Hepatocyte (in vitro differentiated cells): ENCODE measurements around the gene ZNF775. TPM values are rescaled to one million over a fixed set of nuclear protein-coding genes. Genes with fewer than 3 reads are reported as not detected.

ENCODE experiments used
- DNase-seq: peaks from one replicate; pipeline ENCODE4 v3.0.0-alpha.2; 2016; ENCODE audit warnings: low spot score
- H2AFZ ChIP-seq: fragments of 200-600 bp; sonication (generic); 2 replicates; pipeline ENCODE4 v1.6.0; 2016; ENCODE audit warnings: antibody characterized with exemption, mild to moderate bottlenecking
- H3K27ac ChIP-seq: fragments of 200-600 bp; sonication (generic); 2 replicates; pipeline ENCODE4 v1.5.1; 2016; ENCODE audit warnings: mild to moderate bottlenecking
- H3K27me3 ChIP-seq: fragments of 200-600 bp; sonication (generic); 2 replicates; pipeline ENCODE4 v1.6.1; 2016
- H3K36me3 ChIP-seq: fragments of 200-600 bp; sonication (generic); replicated peaks from 2 replicates; pipeline ENCODE4 v1.5.1; 2016; ENCODE audit warnings: low read depth; ENCODE audit not compliant: insufficient read depth
- H3K4me1 ChIP-seq: fragments of 200-600 bp; sonication (generic); 2 replicates; pipeline ENCODE4 v1.5.1; 2016; ENCODE audit warnings: mild to moderate bottlenecking, moderate library complexity; ENCODE audit not compliant: insufficient read depth
- H3K4me2 ChIP-seq: fragments of 200-600 bp; sonication (generic); 2 replicates; pipeline ENCODE4 v1.6.0; 2016
- H3K4me3 ChIP-seq: fragments of 200-600 bp; sonication (generic); 2 replicates; pipeline ENCODE4 v1.5.1; 2016; ENCODE audit warnings: mild to moderate bottlenecking
- H3K79me2 ChIP-seq: fragments of 200-600 bp; sonication (generic); 2 replicates; pipeline ENCODE4 v1.6.0; 2017; ENCODE audit warnings: mild to moderate bottlenecking
- H3K9me2 ChIP-seq: fragments of 200-600 bp; sonication (generic); replicated peaks from 2 replicates; pipeline ENCODE4 v1.6.0; 2017; ENCODE audit warnings: mild to moderate bottlenecking; ENCODE audit not compliant: insufficient read depth
- H3K9me3 ChIP-seq: fragments of 200-600 bp; sonication (generic); 2 replicates; pipeline ENCODE4 v1.5.1; 2016; ENCODE audit warnings: low read depth, mild to moderate bottlenecking
- H4K20me1 ChIP-seq: fragments of 200-600 bp; sonication (generic); 2 replicates; pipeline ENCODE4 v1.6.0; 2016; ENCODE audit warnings: mild to moderate bottlenecking; ENCODE audit not compliant: insufficient read depth, poor library complexity, severe bottlenecking
- EZH2 ChIP-seq: fragments of 200-600 bp; sonication (generic); IDR thresholded peaks from 2 replicates; pipeline ENCODE4 v1.6.1; 2016; ENCODE audit warnings: antibody characterized with exemption, mild to moderate bottlenecking, borderline replicate concordance
- EZH2phosphoT487 ChIP-seq: fragments of 200-600 bp; sonication (generic); IDR thresholded peaks from one replicate; pipeline ENCODE4 v1.6.1; 2018; ENCODE audit warnings: antibody characterized with exemption, mild to moderate bottlenecking, low read depth, moderate library complexity; ENCODE audit not compliant: unreplicated experiment, severe bottlenecking
- WGBS: methylation state at CpG from one replicate; pipeline ENCODE4 v1.1.6; 2016; ENCODE audit warnings: low lambda C conversion rate; ENCODE audit errors: missing lambda C conversion rate; 5-methylcytosine and 5-hydroxymethylcytosine counted together
- polyA plus RNA-seq: library from polyadenylated mRNA; unstranded; fragments of >200 nt; fragmentation: Nextera tagmentation; extraction: Ambion mirVana; gene quantifications from 2 replicates; pipeline ENCODE4 v1.2.1, GENCODE V29; 2016
- total RNA-seq: library from RNA; depleted of rRNA; stranded (reverse); fragments of >200 nt; gene quantifications from 2 replicates; pipeline ENCODE4 v1.2.3, GENCODE V29; 2014
- TF ChIP-seq, protein P1 (sequence below): fragments of 200-600 bp; sonication (generic); IDR thresholded peaks from 2 replicates; pipeline ENCODE4 v1.5.1; 2016; ENCODE audit warnings: antibody characterized with exemption, mild to moderate bottlenecking; ENCODE audit not compliant: poor library complexity

Gene ZNF775
- total and polyA plus RNA-seq, 2 experiments from 2014 or later = 5.2 to 10.6 TPM

GRCh38 chr7:150388306-150388705 is 9.2 kb downstream of the ZNF775 start:
- Histone ChIP-seq H3K27me3 (no peaks in the 10 kb centered on the region), H4K20me1 (no peaks in the 10 kb centered on the region), H3K27ac (peak overlapping the region; percentile 55), H3K4me2 (no peak overlapping the region), H3K9me2 (no peaks in the 10 kb centered on the region), H3K36me3 (no peaks in the 10 kb centered on the region), H3K9me3 (no peaks in the 10 kb centered on the region), H2AFZ (no peak overlapping the region), H3K4me1 (peaks cover 15% of the 10 kb centered on the region), H3K79me2 (peaks cover 10% of the 10 kb centered on the region), H3K4me3 (no peak overlapping the region)
- TF ChIP-seq, protein P1, sequence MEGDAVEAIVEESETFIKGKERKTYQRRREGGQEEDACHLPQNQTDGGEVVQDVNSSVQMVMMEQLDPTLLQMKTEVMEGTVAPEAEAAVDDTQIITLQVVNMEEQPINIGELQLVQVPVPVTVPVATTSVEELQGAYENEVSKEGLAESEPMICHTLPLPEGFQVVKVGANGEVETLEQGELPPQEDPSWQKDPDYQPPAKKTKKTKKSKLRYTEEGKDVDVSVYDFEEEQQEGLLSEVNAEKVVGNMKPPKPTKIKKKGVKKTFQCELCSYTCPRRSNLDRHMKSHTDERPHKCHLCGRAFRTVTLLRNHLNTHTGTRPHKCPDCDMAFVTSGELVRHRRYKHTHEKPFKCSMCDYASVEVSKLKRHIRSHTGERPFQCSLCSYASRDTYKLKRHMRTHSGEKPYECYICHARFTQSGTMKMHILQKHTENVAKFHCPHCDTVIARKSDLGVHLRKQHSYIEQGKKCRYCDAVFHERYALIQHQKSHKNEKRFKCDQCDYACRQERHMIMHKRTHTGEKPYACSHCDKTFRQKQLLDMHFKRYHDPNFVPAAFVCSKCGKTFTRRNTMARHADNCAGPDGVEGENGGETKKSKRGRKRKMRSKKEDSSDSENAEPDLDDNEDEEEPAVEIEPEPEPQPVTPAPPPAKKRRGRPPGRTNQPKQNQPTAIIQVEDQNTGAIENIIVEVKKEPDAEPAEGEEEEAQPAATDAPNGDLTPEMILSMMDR = no peak
- TF ChIP-seq EZH2phosphoT487 (no peak), EZH2 (no peak)
- WGBS = 94% methylated on average over 7 of the region's 7 CpGs
- no peak for DNase-seq

DNA sequence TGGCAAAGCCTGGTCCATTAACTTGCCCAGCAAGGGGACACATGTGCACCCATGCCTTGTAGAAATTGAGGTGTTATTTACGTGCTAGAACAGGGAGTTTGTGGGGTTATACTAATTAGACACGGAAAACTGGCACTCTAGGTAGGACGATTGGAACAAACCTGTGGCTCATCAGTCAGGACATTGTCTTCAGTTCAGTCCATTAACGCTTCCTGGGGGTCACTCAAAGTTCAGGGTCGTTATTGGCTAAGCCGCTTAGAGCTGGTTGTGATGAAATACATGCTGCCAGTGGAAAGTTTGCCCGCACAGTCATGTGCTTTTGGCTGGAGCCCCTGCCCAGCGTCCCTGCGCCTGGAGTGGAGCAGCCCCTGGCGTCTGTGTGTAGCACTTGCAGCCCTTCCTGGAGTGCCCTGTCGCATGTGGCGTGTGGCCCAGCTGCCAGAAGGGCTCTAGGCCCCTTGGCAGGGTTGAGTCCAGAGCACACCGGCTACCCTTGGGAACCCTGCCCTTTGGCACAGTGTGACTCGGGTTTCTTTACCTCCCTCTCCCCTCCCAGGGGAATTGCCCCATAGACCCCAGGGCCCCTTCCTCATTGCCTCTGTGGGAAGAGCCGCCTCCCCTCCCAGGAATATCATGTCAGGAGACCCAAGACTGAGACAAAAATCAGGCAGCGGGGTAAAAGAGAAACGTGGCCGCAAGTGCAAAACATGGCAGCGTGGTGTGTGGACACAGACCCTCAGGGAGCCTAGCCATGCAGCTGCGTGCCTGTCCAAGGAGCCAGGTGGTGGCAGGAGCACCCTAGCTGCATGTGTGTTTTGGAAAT is 9.8 kb downstream of the ZNF775 start:
- TF ChIP-seq, protein P1 = peak; percentile 52
- TF ChIP-seq EZH2phosphoT487 (no peak), EZH2 (no peak)
- H2AFZ ChIP-seq = no peak overlapping the region
- H3K9me3 ChIP-seq = no peaks in the 10 kb centered on the region
- H3K9me2 ChIP-seq = no peaks in the 10 kb centered on the region
- no peaks in the 10 kb centered on the region for H4K20me1 ChIP-seq
- peaks cover 10% of the 10 kb centered on the region for H3K4me1 ChIP-seq
- H3K36me3 ChIP-seq = no peaks in the 10 kb centered on the region
- no peak overlapping the region for H3K4me2 ChIP-seq
- no peaks in the 10 kb centered on the region for H3K27me3 ChIP-seq
- peaks cover 7% of the 10 kb centered on the region for H3K79me2 ChIP-seq
- peak overlapping the region; percentile 55 for H3K27ac ChIP-seq
- H3K4me3 ChIP-seq = no peak overlapping the region
- 65% methylated on average over 20 of the region's 20 CpGs for WGBS
- DNase-seq = peak; percentile 81

- no peaks in the 10 kb centered on the region for H3K9me2 ChIP-seq
- no peak overlapping the region for H3K4me2 ChIP-seq
- H2AFZ ChIP-seq = no peak overlapping the region
- WGBS = 87% methylated on average over 5 of the region's 5 CpGs
- TF ChIP-seq, protein P1 = no peak
- TF ChIP-seq EZH2 (no peak), EZH2phosphoT487 (no peak)
- H3K79me2 ChIP-seq = peaks cover 7% of the 10 kb centered on the region
- H4K20me1 ChIP-seq = no peaks in the 10 kb centered on the region
- peak overlapping the region; percentile 23 for H3K27ac ChIP-seq
- H3K27me3 ChIP-seq = no peaks in the 10 kb centered on the region
- H3K4me1 ChIP-seq = peaks cover 5% of the 10 kb centered on the region
- no peak for DNase-seq
- H3K36me3 ChIP-seq = no peaks in the 10 kb centered on the region
- no peak overlapping the region for H3K4me3 ChIP-seq
- H3K9me3 ChIP-seq = no peaks in the 10 kb centered on the region
Observed at GRCh38 chr7:150389532-150389816, 10.3 kb downstream of the ZNF775 start.
